CD4-positive, alpha-beta T cell treated with Interleukin-6 for 4 hours (primary cell): ENCODE data around the gene CCDC9B.

Experiments used
- DNase-seq: peaks from one replicate; pipeline ENCODE4 v3.0.0-alpha.2; 2020; ENCODE audit warnings: mixed read lengths

Gene CCDC9B

DNA sequence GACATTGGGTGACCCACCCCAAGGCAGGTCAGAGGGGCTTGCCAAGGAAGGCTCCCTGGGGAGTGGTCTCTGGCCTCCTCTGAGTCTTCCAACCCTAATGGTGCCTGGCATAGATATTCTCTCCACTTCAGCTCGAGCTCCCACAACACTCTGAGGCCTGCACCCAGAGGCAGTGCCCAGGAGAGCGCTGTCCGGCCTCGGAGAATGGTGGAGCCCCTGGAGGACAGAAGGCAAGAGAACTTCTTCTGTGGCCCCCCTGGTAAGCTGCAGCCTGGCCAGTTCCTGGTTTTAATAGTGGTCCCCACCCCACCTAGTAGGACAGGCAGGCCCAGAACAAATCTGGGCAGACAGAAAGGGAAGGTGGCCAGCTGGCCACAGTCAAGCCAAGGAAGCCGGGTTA lies 24.3 kb upstream of the CCDC9B start:
- no peak for DNase-seq

- DNase-seq: no peak
Measured at GRCh38 chr15:40364251-40364650, 23.5 kb upstream of the CCDC9B start.

DNA sequence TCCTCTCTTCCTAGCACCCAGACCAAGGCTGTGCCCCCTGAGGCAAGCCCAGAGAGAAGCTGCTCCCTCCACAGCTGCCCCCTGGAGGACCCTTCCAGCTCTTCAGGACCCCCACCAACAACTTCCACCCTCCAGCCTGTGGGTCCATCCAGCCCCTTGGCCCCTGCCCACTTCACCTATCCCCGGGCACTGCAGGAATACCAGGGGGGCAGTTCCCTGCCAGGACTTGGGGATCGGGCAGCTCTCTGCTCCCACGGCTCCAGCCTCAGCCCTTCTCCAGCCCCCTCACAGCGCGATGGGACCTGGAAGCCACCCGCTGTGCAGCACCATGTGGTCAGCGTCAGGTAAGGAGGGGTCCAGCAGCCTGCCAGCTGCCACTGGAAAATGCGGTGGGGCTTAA lies 22.9 kb upstream of the CCDC9B start:
- no peak for DNase-seq

DNA sequence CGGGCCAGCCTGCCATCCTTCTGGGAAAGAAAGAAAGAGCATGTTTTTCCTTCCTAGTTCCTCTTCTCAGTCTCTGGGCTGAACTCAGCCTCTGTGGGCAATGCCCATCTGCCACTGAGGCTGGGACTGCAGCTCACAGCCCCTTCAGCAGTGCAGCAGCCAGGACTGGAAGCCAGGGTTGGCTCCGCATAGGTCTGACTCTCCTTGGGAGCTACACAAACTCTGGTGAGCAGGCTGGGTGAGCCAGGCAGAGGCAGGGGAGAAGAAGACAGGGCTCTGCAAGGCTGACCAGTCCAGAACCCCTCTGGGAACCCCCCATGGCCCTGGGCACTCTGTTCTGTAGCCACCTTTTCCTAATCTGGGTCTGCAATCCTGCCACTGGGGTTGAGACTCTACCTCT lies 20.9 kb upstream of the CCDC9B start:
- DNase-seq: no peak

DNA sequence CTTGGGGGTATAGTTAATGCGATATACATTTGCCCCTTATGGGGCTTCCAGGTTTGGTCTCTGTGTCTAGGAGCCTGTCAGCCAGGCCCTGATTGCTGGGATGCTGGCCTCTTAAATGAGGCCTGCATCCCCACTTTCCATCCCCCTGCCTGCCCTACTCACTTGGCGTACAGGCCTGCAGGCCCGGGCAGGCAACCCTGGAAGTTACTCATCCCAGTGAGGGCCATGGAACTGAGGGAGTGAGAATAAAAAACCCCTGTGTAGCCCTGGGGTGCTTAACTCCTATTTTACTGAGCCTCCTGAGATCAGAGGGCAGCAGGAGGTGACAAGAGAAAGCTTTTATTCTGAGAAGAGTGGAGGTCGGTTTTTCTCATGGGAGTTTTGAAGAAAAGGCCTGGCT lies 19.3 kb upstream of the CCDC9B start:
- no peak for DNase-seq

DNA sequence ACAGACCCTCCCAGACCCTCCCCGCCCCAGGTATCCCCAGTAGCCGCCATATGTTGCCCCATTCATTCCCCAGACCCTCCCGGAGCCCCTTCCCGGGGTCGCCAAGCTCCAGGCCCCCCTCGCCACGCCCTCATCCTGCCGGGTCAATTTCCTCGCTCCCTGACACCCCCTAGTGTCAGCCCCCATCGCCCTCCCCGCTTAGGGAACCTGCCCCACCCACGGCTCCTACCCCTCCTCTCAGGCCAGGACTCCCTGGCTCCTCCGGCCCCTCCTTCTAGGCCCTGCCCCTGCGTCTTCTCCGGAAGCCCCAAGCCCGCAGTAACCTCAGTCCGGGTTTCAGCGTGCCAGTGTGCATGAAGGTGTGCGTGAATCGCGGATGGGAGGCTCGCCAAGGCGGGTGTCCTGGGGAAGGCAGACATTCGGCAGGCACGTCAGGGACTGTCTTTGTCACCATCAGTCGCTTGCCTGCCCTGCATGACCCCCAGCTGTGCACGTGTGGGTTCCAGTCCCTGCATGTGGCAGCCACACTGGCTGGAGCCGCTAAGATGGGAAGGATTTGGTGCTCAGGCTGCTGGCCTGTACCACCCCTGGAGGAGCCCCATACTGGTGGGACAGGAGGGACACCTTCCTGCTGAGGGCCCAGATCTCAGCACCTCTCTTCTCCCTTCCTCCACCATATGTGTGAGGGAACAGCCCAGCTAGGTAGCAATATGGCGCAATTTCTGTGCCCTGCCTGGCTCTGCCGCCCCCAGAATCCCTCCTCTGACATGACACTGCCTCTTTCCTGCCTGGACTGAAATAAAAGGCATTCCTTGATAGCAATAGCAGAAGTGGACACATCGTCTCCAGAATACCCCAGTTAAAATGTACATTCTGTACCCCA lies 18.0 kb upstream of the CCDC9B start:
- peak; percentile 54 for DNase-seq

DNA sequence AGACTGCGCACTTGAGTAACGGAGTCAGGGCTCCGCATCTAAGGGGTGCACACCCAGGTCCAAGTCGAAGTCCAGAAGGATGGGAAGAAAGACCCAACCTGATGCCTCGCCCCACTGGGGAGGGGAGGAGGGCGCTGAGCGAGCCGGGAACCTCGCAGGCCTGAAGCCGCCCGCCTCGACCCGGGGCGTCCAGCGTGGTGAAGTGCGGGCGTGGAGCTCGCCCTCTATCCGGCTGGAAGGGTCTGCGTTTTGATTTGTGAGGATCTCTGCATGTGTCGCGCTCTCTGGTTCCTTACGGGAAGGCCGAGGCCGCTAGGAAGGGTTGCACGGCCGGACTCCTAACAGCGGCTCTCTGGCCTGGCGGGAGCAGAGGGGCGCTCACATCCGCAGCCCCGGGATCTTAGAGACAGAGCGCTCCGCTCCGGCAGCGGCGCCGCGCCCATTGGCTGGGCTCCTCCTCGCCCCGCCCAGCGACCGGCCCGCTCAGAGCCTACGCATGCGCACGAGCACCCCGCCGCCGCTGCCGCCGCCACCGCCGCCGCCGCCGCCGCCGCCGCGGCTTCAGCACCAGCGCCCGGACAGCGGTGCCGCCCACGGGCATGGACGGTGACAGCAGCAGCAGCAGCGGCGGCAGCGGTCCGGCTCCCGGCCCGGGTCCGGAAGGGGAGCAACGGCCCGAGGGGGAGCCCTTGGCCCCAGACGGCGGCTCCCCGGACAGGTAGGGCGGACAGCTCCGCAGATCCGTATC lies 17.2 kb upstream of the CCDC9B start, which contains the start of gene DISP2:
Gene DISP2 (plus strand): TSS at position 497 of the 748 bp plus-strand sequence. CDS start 103 bp downstream, at position 600.
- peak; percentile 92 for DNase-seq

DNA sequence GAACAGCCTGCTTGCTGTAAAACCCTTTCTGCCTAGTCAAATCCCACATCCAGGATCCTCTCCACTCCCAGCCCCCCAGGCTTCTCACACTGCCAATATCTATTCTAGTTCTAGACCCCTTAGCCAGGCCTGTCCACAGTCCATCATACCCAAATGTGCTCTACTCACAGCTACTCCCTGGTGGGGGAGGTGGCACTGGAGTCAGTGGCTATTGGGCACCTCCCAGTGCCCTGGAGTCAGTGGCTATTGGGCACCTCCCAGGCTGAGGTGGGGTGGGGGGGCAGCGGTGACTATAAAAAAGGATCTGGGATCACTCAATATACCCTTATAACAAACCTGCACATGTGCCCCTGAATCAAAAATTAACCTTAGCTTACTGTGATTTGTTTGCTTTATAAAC lies 16.5 kb upstream of the CCDC9B start:
- no peak for DNase-seq

- no peak for DNase-seq
Measured at GRCh38 chr15:40355976-40356585, 15.3 kb upstream of the CCDC9B start.

DNA sequence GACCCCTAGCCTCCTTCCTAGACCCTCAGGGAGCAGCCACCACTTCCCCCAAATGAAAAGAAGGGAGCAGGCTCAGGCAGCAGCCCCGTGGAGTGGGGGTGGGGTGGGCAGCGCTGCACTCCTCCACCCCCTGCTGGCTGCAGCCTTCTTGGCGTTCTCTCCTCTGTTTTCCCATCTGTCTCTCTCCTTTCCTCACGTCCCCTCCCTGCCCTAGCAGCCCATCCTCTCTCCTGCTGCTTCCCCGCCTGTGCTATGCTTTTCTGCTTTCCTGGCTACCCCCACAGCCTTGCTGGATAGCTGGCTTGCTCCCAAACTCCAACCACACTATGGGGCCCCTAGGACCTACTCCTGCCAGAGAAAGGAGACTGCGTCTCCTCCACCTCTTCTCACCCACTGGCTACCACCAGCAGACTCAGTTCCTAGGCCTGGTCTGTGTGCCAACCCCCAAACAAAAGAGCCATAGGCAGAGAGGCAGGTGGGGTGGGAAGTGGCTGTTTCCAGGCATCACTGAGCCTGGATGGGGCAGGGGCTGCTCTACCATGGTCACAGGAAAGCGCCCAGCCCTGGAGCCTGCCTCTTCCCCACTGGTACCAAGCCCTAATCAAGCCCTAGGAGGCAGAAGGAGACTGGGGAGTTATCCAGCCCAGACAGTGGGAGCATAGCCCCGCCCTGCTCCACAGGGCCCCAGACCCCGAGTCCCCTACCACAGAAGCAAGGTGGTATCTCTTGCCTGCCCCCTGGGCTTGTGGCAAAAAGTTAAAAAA lies 13.9 kb upstream of the CCDC9B start:
- DNase-seq: no peak

GRCh38 chr15:40353697-40354096 lies 13.0 kb upstream of the CCDC9B start:
- DNase-seq: no peak

DNA sequence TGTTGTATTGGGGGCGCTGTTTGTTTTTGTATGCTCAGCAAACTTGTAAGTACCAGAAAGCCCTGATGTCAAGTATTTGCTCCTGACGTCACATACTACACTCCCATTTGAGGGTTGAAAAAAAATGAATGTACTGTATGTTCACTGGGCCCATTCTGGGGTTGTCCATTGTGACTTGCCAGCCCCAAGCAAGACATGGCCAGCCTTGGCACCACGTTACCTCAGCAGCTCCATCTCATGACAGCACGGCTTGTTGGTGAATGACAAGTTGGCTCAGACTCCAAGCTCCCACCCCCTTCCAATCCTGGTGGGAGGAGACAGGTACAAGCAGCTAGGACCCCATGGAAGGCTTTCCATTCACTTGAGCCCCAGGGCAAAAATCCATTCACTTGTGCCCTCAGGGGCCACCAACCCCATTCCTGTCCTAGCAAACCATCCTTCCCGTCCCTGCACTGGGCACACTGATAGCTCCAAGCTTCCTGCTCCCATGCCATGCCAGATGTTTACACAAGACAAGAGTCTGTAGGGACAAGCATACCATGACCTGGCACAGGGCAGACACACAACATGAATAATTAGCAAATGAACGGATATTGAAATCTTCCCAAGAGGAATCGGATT lies 11.7 kb upstream of the CCDC9B start:
- no peak for DNase-seq

- no peak for DNase-seq
Measured at GRCh38 chr15:40349163-40349562, 8.4 kb upstream of the CCDC9B start.

GRCh38 chr15:40348474-40348870 lies 7.7 kb upstream of the CCDC9B start:
- DNase-seq: no peak

DNA sequence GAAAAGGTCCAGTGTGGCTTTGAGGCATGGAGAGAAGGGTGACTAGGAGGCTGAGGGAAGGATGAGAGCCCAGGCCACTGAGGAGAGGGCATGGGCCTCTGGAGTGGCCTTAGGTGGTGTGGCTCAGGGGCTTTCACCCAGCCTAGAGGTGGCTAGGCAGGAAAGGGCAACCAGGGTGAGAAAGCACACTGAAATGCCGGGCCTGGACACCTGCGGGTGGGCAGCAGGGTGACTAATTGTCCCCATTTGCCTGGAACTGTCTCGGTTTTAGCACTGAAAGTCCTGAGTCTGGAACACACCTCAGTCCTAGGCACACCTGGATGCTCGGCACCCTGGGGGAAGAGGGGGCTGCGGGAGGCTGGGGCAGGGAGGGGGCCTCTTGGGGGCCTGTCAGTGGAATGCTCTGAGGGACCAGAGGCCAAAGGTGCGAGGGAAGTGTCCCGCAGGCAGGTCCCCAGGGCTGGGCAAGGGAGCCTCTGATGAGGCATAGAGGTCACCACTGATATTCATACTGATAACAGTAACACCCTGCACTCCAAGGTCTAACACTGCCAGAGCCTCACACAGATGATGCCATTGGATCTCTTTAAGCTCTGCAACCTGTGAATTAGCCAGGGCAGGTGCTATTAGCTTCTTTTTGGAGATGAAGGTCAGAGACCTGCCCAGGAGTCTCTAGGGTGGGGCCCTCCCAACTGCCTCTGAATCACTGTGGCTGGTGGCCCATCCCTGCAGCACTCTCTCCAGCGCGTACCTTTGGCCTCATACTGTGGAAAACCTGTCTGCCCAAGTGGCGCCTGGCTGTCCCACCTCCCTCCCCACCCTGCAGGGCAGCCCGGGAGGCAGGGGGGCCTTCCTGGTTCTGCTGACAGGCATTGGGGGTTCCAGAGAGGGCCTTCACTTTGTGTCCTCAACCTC lies 7.1 kb upstream of the CCDC9B start:
- no peak for DNase-seq

- DNase-seq: no peak
Measured at GRCh38 chr15:40346579-40347558, 6.1 kb upstream of the CCDC9B start.

DNA sequence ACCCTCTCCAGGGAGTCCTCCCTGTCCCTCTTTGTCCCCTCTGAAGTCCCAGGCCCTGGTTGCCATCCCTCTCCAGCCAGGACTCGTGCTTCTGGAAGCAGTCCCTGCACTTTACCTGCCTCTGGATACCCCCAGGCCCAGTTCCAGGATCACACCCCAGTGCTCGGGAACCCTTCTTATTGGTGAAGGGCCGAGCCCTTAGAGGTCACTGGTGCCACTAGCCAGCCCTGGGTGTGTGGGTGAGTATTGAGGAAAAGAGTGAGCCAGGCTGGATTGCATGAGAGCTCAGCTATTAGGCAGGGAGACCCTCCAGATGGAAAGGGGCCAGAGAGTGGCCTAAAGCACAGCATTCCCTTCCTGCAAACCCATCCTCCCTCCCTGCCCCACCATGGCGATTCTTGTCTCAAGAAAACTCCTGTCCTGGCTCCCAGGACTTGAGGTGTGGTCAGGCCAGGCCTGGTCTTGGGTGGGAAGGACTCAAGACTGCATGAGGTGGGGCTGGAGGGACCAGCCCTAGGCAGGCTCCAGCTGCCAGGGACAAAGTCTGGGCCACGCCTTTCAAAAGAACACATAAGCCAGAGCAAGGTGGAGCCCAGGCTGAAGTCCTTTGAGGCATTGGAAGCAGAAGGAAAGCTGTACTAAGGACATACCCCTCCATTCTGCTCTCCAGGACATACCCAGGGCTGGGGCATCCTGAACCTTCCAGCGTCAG lies 5.3 kb upstream of the CCDC9B start:
- DNase-seq: no peak

DNA sequence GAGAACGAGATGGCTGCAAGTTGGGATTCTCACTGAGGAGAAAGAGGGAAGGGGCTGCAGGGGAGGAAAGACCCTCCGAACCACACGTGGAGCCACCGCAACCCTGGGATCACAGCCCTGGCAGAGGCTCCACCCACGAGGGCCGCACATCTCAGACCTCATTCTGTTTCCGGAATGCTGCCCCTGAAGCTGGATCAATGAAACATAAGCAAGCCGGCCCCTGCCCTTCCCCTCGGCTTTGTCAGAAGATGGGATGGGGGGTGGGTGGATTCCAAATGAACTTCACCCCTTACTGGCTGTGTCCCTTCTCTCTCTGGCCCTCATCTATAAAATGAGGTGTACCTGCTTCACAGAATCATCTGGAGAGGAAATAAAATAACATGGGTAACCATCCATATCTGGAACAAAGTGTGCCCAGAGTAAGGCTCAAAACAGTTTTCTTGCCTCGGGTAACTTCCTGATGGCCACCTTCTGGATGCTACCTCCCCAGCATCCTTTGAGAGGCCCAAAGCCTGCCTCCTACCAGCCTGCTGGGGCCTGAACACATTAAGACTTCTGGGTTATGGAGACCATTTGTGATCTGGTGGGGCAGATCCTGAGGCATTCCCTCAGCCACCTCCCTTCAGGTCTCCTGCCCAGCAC lies 4.6 kb upstream of the CCDC9B start:
- DNase-seq: no peak

- DNase-seq: peak; percentile 78
Measured at GRCh38 chr15:40344631-40345120, 3.9 kb upstream of the CCDC9B start.
